ENCODE measurements around the gene MOV10L1.

MOV10L1 gene

DNA sequence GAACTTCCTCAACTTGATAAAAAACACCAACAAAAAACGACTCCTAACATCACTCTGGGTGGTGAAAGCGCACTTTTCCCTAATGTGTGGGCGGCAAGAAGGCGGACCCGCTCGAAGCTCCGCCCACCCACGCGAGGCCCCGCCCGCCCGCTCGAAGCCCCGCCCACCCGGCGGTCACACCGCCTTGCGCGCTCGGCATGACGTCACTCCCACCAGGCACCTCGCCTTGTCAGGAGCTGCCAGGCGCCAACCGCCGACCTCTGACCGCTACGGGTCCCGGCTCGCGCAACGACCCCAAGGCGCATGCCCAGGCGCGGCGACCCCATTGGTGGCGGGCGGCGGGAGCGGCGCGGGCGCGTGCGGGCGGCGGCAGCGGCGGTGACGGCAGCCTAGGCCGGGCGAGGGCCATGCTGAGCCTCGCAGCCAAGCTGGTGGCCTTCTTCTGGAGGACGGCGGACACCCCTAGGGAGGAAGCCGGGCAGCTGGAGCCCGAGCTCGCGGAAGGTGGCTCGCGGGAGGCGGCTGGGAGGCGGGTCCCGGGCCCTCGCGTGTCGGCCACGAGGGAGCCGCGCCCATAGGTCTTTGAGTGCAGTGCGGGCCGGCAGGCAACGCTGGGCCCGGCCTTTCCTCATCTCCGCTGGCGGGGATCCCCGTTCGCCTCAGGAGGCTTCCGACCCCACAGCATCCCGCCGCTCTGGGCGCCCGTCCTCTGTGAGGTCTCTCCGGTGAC, at the start of gene MOV10L1:
Gene MOV10L1 (plus strand): TSS at position 325 of the 730 bp plus-strand sequence. CDS start 83 bp downstream, at position 408.
- no peak for DNase-seq

- DNase-seq, result no peak
Measured at GRCh38 chr22:50040717-50041116, 49.1 kb upstream of the MOV10L1 start.

- peak; percentile 14 for DNase-seq
Measured at GRCh38 chr22:50041361-50042065, 48.3 kb upstream of the MOV10L1 start.

GRCh38 chr22:50044485-50045118, 45.2 kb upstream of the MOV10L1 start:
- DNase-seq, result no peak

DNA sequence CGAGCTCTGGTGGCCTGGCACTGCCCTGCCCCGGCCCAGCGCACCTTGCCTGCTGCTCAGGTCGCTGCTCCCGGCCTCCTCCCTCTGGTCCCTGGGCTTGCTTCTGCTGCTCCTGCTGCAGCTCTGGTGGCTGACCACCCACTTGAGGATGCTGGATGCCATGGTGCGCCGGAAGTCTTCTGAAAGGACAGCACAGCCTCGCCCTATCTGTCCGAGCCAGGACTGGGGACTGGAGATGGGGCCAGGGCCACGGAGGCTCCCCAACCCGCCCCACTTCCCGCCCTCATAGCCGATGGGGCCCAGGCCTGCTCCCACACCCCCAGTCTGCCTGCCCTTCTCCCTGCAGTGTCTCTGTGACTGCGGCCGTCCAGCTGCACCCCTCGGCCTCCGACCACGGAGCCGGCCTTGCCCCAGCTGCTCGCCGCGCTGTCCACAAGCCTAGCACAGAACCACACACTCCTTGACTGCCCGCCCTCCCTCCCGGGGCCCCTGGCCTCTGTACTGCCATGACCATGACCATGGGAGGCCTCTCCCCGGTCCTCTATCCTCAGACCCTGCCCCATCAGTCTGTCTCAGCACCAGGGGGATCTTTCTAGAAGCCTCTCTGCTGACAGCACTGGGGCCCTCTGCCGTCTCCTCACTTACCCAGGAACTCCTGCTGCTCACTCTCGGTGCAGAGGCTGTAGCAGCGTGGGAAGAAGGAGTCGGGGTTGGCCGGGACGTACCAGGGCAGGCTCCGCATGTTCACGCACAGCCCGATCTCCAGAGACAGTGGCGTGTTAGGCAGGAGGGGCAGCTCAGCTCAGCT, 44.4 kb upstream of the MOV10L1 start:
- DNase-seq, result no peak

DNA sequence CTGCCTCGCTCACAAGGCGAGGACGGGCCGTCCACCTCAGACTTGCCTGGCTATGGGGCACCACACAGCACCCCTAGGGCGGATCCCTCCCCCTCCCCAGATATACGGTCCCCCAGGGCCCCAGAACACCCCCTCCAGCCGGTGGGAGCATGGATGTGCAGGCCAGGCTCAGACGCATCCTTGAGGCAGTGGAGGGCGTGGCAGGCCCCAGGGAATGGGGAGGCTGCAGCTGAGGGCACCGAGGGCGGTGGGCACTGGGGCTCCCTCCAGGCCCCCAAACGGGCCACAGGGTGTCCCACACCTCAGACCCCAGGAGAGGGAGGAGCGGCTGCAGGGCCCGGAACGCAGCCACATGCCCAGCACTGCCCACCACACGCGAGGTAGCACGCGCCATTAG, 43.8 kb upstream of the MOV10L1 start:
- DNase-seq, result no peak

DNA sequence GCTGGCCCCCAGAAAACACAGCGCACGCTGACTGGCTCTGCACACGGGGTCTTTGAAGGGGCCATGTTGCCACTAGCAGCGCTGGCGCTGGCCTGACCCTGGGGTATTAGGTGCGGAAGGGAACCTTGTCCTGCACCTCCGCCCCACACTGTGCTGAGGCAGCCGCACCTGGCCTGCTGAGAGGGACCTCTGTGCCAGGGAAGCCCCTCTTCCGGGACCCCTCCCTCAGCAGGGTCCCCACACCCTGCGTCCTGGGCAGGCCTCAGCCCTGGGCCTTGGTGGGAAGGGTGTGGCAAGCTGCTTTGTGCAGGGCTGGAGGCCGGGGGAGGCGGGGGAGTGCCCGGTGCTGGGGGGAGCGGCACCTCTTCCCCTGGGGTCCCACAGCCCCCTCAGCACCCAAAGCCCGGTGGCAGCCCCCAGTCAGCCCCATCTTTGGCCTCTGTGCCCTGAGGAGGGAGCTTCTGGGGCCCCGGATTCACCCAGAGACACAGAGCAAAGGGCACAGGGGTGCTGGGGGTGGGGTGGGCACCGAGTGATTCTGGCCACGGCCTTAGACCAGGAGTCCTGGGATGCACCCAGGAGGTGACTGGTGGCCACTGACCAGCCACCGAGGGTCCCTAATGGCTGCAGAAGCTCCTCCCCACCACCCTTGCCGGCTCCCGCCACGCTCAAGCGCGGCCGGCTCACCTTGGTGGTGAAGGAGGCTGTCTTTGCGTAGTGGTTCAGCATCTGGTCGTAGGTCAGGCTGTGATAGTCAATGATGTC, 43.1 kb upstream of the MOV10L1 start:
- DNase-seq, result no peak

DNA sequence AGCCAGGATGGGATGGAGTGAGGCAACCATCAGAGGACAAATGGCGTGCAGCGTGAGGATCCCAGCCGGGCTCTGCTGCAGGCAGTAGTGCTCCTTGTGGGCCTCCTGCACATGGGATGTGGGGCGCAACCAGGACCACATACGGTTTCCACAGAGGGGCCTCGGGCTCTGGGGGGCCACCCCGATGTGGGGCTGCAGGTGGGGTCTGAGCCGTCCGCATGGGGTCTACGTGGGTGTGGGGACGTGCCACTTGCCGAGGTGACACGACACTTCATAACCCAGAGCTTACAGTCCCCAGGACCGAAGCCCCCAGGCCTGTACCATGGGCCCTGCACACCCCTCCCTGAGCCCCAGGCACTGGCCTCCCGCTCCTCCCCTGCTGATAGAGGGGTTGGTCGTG, 42.5 kb upstream of the MOV10L1 start:
- no peak for DNase-seq

DNA sequence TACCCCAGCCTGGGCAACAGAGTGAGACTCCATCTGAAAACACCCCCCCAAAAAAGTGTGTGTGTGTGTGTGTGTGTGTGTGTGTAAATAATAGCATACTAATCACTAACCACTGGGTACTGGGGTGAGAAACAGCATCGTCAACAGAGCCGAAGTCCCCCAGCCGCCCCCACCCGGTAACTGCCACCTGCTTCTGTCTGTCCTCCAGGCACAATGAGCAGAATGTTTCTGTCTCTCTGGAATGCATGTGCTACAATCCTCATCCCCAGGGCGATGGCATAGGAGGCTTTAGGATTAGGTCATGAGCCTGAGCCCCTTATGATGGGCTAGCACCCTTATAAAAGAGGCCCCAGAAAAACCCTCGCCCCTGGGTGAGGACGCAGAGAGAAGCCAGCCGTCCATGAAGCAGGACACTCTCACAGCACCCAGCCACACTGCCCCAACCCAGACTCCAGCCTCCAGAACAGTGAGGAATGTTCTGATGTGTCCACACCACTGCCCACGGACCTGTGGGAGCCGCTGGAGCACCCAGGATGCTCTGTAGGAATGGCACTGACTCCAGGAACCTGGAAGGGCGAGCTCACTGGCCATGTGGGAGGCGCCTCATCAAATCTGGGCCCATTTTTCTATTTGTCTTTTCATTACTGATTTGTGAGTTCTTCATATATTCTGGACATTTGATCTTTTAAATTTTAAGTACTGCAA, 41.6 kb upstream of the MOV10L1 start:
- no peak for DNase-seq

DNA sequence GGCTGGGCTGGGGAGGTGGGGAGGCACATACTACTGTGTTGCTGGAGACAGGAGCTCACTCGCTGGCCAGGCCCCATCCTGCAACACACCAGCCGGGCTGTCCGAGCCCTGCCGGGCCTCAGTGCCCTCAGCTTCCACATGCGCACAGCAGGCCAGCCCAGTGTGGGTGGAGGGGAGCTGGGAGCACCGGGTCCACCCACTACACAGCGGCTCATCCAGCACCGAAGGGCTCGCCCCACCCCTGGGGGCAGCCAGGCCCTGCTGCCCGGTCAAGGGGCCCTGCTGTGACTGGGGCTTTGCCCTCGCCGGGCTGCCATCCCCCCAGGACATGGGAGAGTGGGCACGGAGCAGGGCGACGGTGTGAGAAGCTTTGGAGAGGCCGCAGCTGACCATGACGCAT, 41.0 kb upstream of the MOV10L1 start:
- DNase-seq, result no peak

DNA sequence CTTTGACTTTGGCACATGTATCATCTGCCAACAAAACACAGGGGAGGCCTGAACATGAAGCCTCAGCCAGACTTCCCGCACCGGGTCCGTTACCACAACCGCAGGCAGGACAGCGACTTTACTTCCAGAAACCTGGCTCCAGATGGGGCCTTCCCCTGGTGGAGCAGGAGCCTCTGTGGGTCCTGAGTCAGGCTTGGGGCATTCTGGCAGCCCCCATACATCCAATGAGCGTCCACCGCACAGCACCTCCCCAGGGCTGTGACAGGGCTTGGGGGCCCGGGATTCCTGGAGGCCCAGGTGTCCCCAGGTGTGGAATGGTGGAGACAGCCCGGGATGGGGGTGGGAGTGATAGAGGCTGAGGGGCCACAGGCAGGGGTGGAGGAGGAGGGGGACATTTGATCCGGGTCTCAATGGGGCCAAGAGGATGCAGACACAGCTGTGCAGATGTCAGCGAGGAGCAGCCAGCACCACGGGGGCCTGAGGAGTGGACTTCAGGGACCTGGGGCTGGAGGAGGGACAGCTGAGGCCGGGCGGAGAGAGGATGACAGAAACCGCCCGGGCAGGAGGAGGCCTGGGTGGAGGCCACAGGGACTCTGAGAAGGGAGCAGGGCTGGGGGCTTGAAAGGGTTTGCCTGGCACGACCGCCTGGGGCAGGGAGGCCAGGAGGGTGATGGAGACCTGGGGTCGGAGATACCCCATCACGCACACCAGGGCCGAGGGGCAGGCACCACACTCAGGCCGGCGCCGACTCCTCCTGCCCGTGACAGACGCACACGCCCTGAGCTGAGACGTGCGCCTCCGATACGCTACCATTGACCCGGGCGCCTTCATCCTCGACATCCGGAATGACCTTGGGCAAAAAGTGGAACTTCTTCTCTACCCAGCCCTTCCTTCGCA, 40.3 kb upstream of the MOV10L1 start:
- DNase-seq, result no peak

DNA sequence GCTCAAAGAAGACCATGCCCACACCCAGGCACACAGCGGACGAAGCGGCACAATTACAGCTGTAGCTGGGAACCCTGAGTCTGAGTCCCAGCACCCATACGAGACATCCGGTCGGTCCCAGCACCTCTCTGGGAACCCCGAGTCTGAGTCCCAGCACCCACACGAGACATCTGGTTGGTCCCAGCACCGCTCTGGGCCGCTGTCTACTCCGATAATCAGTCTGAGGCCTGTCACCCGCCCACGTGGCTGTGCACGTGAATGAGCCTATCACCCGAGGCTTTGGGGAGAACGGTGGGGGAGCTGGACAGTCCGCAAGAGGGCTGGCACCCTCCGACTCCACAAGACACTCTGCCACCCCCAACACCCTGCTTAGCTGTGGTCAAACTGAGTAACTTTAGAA, 37.9 kb upstream of the MOV10L1 start:
- no peak for DNase-seq

DNA sequence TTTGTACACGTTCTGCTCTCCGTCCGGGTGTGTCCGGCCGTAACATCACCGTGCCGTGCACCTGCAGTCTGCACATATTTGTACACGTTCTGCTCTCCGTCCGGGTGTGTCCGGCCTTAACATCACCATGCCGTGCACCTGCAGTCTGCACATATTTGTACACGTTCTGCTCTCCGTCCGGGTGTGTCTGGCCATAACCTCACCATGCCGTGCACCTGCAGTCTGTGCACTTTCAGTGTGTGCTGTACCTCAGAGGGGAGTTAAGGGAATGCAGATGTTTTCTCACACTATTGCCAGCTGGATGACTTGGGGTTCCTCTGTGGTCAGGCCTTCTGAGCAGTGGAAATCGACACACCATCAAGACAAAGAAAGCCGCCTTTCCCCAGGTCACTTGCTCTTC, 35.9 kb upstream of the MOV10L1 start:
- DNase-seq, result peak; percentile 54

GRCh38 chr22:50056214-50056972, 33.4 kb upstream of the MOV10L1 start:
- DNase-seq, result no peak

GRCh38 chr22:50057278-50058060, 32.3 kb upstream of the MOV10L1 start:
- no peak for DNase-seq

DNA sequence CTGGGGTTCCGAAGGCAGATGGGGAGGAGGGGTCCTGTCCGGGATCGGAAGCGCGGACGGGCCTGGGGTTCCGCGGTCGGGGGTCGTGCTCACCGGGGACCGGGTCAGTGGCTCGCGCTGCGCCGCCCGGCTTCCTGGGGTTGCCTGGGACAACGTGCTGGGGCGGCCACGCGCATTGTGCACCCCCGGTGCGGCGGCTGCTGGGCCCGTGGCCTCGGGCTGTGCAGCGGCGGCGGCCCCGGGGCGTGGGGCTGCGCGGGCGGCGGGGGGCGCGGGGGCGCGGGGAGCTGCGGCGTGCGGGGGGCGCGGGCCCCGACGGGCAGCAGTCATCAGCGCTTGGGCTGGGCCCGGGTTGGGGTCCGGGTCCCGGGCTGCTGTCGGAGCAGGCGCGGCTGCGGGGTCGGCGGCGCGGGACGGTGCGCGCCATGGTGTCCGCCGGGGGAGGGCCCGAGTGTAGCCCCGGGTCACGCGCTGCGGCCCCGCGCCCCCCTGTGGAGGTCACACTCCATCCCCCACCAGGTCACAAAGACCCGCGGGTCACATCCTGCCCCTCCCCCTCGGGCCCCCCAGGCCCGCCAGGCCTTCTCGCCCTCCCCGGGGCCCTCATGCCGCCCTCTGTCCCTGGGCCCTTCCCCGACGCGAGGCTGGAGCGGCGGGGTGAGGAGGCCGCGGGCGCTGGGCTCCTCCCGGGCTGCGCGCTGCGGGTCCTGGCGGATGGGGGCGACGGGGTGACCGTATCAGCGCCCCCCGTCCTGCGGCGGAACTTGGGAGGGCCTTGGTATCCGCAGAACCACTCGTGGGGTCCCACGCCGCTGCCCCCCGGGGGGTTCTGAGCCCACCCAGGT, 31.5 kb upstream of the MOV10L1 start, which contains the start of gene TTLL8:
Gene TTLL8 (minus strand): TSS at position 238 of the 845 bp plus-strand sequence.
- DNase-seq, result no peak

DNA sequence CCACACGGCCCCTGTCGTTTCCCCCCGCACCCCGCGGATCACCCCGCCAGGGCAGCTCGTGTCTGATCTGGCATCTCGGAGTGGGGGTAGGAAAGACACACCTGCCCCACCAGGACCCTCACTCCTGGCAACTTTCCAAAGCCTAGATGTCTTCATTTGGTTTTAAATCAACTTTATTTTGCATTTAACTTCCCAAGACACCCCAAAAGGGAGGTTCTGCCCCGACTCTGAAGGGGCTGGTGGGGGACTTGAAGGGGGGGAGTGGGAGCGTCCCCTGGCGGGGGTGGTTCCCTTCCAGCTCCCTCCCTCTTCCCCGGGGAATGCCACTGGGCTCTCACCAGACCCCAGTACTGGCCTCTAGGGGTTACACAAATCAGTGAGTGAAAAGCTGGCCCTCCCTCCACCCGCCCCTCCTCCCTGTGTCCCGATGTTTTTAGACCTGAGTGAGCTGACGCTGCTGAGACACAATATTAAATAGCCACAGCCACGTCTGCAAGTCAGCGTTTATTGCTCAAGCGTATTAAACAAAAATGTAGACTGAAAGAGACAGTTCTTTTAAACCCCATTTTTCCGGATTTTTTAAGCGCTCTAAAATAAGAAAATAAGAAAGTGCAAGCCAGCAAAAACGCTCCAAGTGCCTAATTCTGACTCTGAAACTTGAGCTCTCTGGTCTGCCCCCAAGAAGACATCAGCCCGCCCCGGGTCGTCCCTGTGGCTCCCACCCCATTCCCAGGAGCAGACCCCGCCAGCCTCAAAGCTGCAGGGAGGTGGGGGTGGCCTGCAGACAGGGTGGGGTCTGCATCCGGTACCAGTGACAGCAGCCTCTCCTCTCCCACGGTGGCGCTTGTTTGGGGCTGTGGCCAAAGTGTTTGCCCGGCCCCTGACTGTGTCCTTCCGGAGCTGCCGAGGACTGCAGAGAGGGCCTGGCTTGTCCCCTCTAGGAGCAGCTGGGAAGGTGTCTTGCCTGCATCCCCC, 30.6 kb upstream of the MOV10L1 start:
- no peak for DNase-seq

Data from DMS53 (cell line).